ENCODE measurements around the gene GSE1. TPM values are rescaled to one million over a fixed set of nuclear protein-coding genes. Genes with fewer than 3 reads are reported as not detected.
A peak's percentile ranks its signal among the peaks of the same experiment; 100 is the strongest.

The GSE1 gene
- total and polyA plus RNA-seq, 2 of the 13 experiments (the other 11 are each of a cell fraction or from before 2014, with no cell fraction given) = 16.1 to 31.2 TPM

GRCh38 chr16:85593494-85594221 is 19.5 kb upstream of the GSE1 start (continued):
- TF ChIP-seq CC2D1A (CRISPR knock-in tag; IDR thresholded peaks at IDR 0.05) (no peak), ELF4 (CRISPR knock-in tag; IDR thresholded peaks at IDR 0.05; ENCODE audit: borderline replicate concordance) (no peak), FIP1L1 (IDR thresholded peaks at IDR 0.05; ENCODE audit: borderline replicate concordance, insufficient read depth, low read depth, low read length) (no peak), ZNF460 (CRISPR knock-in tag; IDR thresholded peaks at IDR 0.05; ENCODE audit: borderline replicate concordance) (no peak), ZFP36L1 (CRISPR knock-in tag; IDR thresholded peaks at IDR 0.05) (no peak), CAMTA2 (CRISPR knock-in tag; IDR thresholded peaks at IDR 0.05; ENCODE audit: borderline replicate concordance) (no peak), HOXA5 (CRISPR knock-in tag; IDR thresholded peaks at IDR 0.05) (no peak), GMEB1 (CRISPR knock-in tag; IDR thresholded peaks at IDR 0.05; ENCODE audit: borderline replicate concordance) (no peak), ZNF720 (CRISPR knock-in tag; IDR thresholded peaks at IDR 0.05) (no peak)

- no peak overlapping the region for H3K4me2 ChIP-seq (ENCODE audit: low read depth, low read length)
- H4K20me1 ChIP-seq (ENCODE audit: insufficient read depth, low read length) = peaks cover 25% of the 10 kb centered on the region
- H3K4me1 ChIP-seq (ENCODE audit: insufficient read depth, low read length) = peaks cover 6% of the 10 kb centered on the region; the same call in 1 of the 2 replicates
- no peak overlapping the region for H3K4me3 ChIP-seq (replicated peaks in 1 of 3; ENCODE audit: insufficient read depth in 1 of 3, low read depth in 2 of 3, low read length in 3 of 3)
- FAIRE-seq (no peak), DNase-seq (ENCODE audit: low spot score) (no peak), ATAC-seq (peak; percentile 11; the same call in 1 of the 3 replicates)
- no peaks in the 10 kb centered on the region for H3K27me3 ChIP-seq (ENCODE audit: control insufficient read depth in 1 of 2, insufficient read depth in 2 of 2, low read length in 2 of 2)
- H3K36me3 ChIP-seq (replicated peaks in 1 of 2; ENCODE audit: control insufficient read depth in 1 of 2, insufficient read depth in 2 of 2, low read length in 2 of 2) = no peaks in the 10 kb centered on the region; a peak in 3 of 5 replicates
- H2AFZ ChIP-seq (ENCODE audit: low read length) = no peak overlapping the region
- H3K9me3 ChIP-seq (ENCODE audit: low read length) = no peaks in the 10 kb centered on the region
- no TSS peak for BruUV-seq (replicated peaks)
- in situ Hi-C loops (cut with HindIII; ENCODE audit: extremely low pct_ligation_motif_present, low pct_unique_long_range_greater_than_20kb) (no loop called here), intact Hi-C loops (cut with micrococcal nuclease; ENCODE audit: unreplicated experiment) (no loop called here)
- 92% methylated on average over 23 of the region's 24 CpGs for WGBS (ENCODE audit: low lambda C conversion rate)
- TF ChIP-seq HNRNPL (IDR thresholded peaks at IDR 0.05; ENCODE audit: low read depth, low read length) (peak; percentile 85), RNF2 (conservative IDR thresholded peaks at IDR 0.05; ENCODE audit: low read depth) (no peak), ZBTB33 (CRISPR knock-in tag; IDR thresholded peaks at IDR 0.05) (peak; percentile 63; the same call in 1 of the 2 replicates), NPAS2 (CRISPR knock-in tag; IDR thresholded peaks at IDR 0.05; ENCODE audit: borderline replicate concordance) (no peak), POLR2A (IDR thresholded peaks at IDR 0.05; ENCODE audit: insufficient read depth in 1 of 2, low read depth in 2 of 2, low read length in 2 of 2) (peak in 1 of 2 experiments; percentile 12; a peak in 1 of 4 replicates)
- POLR2A ChIA-PET = no interaction called here
- H3K9ac ChIP-seq (ENCODE audit: insufficient read depth, low read depth, low read length) = no peak overlapping the region
- H3K27ac ChIP-seq (ENCODE audit: extremely low read length, insufficient read depth, low read length) = no peak overlapping the region
- CTCF ChIA-PET (ENCODE audit: low intra/inter-chr PET ratio, low total read pairs) = no interaction called here
- peaks cover 19% of the 10 kb centered on the region for H3K79me2 ChIP-seq (ENCODE audit: insufficient read depth, low read length)
These were observed 18.7 kb upstream of the GSE1 start for GRCh38 chr16:85594273-85594977.
